Measurements from ENCODE around the gene ZNF775. TPM values are rescaled to one million over a fixed set of nuclear protein-coding genes. Genes with fewer than 3 reads are reported as not detected.

ZNF775 gene
- total and polyA plus RNA-seq, 2 of the 13 experiments (the other 11 are each of a cell fraction or from before 2014, with no cell fraction given) = 3.1 to 3.2 TPM

DNA sequence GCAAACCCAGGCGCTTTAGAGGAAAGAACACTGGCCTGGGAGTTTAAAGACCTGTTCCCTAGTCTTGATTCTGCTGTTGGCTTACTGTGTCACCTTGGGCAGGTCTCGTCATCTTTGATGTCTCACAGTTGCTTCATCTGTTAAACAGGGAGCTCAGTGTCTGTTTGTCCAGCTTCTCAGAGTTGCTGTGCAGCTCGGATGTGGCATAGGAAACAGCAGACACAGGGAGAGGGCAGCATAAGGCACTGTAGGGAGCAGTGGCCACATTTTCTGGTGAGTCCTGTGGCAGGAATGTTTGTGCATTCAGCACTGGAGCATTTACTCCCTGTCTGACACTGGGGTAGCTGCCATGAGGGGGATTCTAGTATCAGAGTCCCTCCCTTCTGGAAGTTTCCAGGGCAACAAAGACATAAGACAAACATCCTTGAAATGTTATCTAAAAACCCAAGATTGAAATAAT, 8.5 kb upstream of the ZNF775 start (continued):
- TF ChIP-seq, protein P1, sequence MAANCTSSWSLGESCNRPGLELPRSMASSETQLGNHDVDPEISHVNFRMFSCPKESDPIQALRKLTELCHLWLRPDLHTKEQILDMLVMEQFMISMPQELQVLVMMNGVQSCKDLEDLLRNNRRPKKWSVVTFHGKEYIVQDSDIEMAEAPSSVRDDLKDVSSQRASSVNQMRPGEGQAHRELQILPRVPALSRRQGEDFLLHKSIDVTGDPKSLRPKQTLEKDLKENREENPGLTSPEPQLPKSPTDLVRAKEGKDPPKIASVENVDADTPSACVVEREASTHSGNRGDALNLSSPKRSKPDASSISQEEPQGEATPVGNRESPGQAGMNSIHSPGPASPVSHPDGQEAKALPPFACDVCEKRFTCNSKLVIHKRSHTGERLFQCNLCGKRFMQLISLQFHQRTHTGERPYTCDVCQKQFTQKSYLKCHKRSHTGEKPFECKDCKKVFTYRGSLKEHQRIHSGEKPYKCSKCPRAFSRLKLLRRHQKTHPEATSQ (CRISPR knock-in tag; IDR thresholded peaks at IDR 0.05; ENCODE audit: borderline replicate concordance) = no peak
- TF ChIP-seq SAP130 (CRISPR knock-in tag; IDR thresholded peaks at IDR 0.05; ENCODE audit: low read depth) (peak; percentile 31; the same call in 1 of the 2 replicates), ZNF230 (CRISPR knock-in tag; IDR thresholded peaks at IDR 0.05) (no peak)

DNA sequence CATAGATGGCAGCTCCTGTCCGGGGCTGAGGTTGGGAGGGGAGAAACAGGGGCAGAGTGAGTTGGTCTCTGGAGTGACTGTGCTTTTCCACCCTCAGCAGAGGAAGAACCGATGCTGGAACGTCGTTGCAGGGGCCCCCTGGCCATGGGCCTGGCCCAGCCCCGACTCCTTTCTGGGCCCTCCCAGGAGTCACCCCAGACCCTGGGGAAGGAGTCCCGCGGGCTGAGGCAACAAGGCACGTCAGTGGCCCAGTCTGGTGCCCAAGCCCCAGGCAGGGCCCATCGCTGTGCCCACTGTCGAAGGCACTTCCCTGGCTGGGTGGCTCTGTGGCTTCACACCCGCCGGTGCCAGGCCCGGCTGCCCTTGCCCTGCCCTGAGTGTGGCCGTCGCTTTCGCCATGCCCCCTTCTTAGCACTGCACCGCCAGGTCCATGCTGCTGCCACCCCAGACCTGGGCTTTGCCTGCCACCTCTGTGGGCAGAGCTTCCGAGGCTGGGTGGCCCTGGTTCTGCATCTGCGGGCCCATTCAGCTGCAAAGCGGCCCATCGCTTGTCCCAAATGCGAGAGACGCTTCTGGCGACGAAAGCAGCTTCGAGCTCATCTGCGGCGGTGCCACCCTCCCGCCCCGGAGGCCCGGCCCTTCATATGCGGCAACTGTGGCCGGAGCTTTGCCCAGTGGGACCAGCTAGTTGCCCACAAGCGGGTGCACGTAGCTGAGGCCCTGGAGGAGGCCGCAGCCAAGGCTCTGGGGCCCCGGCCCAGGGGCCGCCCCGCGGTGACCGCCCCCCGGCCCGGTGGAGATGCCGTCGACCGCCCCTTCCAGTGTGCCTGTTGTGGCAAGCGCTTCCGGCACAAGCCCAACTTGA, 7.8 kb upstream of the ZNF775 start:
- no peak for DNase-seq (ENCODE audit: low spot score)
- POLR2A ChIA-PET = interaction anchor here (0.6 to 6.8 kb wide), 12 partner anchors 8 to 533 kb away, joined by 3 to 141 read pairs (median 22); partner anchors contain the start of genes RARRES2, ZNF775 and ZNF862
- no peaks in the 10 kb centered on the region for H3K27me3 ChIP-seq (ENCODE audit: control insufficient read depth in 1 of 2, insufficient read depth in 2 of 2, low read length in 2 of 2)
- peaks cover 38% of the 10 kb centered on the region for H3K79me2 ChIP-seq (ENCODE audit: insufficient read depth, low read length)
- H2AFZ ChIP-seq (ENCODE audit: low read length) = no peak overlapping the region
- peaks cover 8% of the 10 kb centered on the region; the same call in 1 of the 2 replicates for H4K20me1 ChIP-seq (ENCODE audit: insufficient read depth, low read length)
- H3K36me3 ChIP-seq (replicated peaks in 1 of 2; ENCODE audit: control insufficient read depth in 1 of 2, insufficient read depth in 2 of 2, low read length in 2 of 2) = peaks cover 5 to 27% of the 10 kb centered on the region in 2 experiments; a peak in 4 of 5 replicates
- peak overlapping the region; percentile 99 for H3K4me2 ChIP-seq (ENCODE audit: low read depth, low read length)
- in situ Hi-C loops (cut with HindIII; ENCODE audit: extremely low pct_ligation_motif_present, low pct_unique_long_range_greater_than_20kb) (no loop called here), intact Hi-C loops (cut with micrococcal nuclease; ENCODE audit: unreplicated experiment) (no loop called here)
- H3K9ac ChIP-seq (ENCODE audit: insufficient read depth, low read depth, low read length) = no peak overlapping the region
- H3K27ac ChIP-seq (ENCODE audit: extremely low read length, insufficient read depth, low read length) = peak overlapping the region; percentile 100
- 93% methylated on average over 15 of the region's 48 CpGs for WGBS (ENCODE audit: low lambda C conversion rate)
- no TSS peak for BruUV-seq (replicated peaks)
- H3K9me3 ChIP-seq (ENCODE audit: low read length) = no peaks in the 10 kb centered on the region
- H3K4me1 ChIP-seq (ENCODE audit: insufficient read depth, low read length) = peaks cover 64% of the 10 kb centered on the region
- FAIRE-seq = no peak
- H3K4me3 ChIP-seq (replicated peaks in 1 of 3; ENCODE audit: insufficient read depth in 1 of 3, low read depth in 2 of 3, low read length in 3 of 3) = peak overlapping the region in 1 of 3 experiments; percentile 82; a peak in 1 of 6 replicates
- ATAC-seq = no peak
- CTCF ChIA-PET (ENCODE audit: low intra/inter-chr PET ratio, low total read pairs) = no interaction called here
- TF ChIP-seq HHEX (CRISPR knock-in tag; IDR thresholded peaks at IDR 0.05) = no peak
- TF ChIP-seq PHF21A (CRISPR knock-in tag; IDR thresholded peaks at IDR 0.05) = no peak
- TF ChIP-seq, protein P2, sequence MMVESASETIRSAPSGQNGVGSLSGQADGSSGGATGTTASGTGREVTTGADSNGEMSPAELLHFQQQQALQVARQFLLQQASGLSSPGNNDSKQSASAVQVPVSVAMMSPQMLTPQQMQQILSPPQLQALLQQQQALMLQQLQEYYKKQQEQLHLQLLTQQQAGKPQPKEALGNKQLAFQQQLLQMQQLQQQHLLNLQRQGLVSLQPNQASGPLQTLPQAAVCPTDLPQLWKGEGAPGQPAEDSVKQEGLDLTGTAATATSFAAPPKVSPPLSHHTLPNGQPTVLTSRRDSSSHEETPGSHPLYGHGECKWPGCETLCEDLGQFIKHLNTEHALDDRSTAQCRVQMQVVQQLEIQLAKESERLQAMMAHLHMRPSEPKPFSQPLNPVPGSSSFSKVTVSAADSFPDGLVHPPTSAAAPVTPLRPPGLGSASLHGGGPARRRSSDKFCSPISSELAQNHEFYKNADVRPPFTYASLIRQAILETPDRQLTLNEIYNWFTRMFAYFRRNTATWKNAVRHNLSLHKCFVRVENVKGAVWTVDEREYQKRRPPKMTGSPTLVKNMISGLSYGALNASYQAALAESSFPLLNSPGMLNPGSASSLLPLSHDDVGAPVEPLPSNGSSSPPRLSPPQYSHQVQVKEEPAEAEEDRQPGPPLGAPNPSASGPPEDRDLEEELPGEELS (CRISPR knock-in tag; IDR thresholded peaks at IDR 0.05) = no peak
- no peak for TF ChIP-seq ZNF816 (CRISPR knock-in tag; IDR thresholded peaks at IDR 0.05; ENCODE audit: borderline replicate concordance)
- TF ChIP-seq NR2F2 (IDR thresholded peaks at IDR 0.05; ENCODE audit: borderline replicate concordance, low read depth) = no peak
- TF ChIP-seq ZNF713 (CRISPR knock-in tag; IDR thresholded peaks at IDR 0.05) = no peak
- TF ChIP-seq, protein P3, sequence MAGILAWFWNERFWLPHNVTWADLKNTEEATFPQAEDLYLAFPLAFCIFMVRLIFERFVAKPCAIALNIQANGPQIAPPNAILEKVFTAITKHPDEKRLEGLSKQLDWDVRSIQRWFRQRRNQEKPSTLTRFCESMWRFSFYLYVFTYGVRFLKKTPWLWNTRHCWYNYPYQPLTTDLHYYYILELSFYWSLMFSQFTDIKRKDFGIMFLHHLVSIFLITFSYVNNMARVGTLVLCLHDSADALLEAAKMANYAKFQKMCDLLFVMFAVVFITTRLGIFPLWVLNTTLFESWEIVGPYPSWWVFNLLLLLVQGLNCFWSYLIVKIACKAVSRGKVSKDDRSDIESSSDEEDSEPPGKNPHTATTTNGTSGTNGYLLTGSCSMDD (CRISPR knock-in tag; IDR thresholded peaks at IDR 0.05) = no peak
- no peak for TF ChIP-seq RXRB (CRISPR knock-in tag; IDR thresholded peaks at IDR 0.05; ENCODE audit: borderline replicate concordance)
- TF ChIP-seq GABPB1 (CRISPR knock-in tag; IDR thresholded peaks at IDR 0.05) = 0 out of 2 replicates have a peak, but pooled peaks have one; percentile 19
- TF ChIP-seq, protein P4, sequence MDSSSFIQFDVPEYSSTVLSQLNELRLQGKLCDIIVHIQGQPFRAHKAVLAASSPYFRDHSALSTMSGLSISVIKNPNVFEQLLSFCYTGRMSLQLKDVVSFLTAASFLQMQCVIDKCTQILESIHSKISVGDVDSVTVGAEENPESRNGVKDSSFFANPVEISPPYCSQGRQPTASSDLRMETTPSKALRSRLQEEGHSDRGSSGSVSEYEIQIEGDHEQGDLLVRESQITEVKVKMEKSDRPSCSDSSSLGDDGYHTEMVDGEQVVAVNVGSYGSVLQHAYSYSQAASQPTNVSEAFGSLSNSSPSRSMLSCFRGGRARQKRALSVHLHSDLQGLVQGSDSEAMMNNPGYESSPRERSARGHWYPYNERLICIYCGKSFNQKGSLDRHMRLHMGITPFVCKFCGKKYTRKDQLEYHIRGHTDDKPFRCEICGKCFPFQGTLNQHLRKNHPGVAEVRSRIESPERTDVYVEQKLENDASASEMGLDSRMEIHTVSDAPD (CRISPR knock-in tag; IDR thresholded peaks at IDR 0.05) = no peak
- TF ChIP-seq, protein P5, sequence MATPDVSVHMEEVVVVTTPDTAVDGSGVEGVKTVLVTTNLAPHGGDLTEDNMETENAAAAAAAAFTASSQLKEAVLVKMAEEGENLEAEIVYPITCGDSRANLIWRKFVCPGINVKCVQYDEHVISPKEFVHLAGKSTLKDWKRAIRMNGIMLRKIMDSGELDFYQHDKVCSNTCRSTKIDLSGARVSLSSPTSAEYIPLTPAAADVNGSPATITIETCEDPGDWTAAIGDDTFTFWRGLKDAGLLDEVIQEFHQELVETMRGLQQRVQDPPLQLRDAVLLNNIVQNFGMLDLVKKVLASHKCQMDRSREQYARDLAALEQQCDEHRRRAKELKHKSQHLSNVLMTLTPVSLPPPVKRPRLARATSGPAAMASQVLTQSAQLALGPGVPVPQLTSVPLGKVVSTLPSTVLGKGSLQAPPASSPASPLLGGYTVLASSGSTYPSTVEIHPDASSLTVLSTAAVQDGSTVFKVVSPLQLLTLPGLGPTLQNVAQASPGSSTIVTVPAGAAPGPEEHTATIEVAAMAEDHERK (CRISPR knock-in tag; IDR thresholded peaks at IDR 0.05; ENCODE audit: low read depth) = no peak
